Activated CD8-positive, alpha-beta T cell treated with anti-CD3 and anti-CD28 coated beads for 36 hours (primary cell): ENCODE data around the gene SLC9A2. TPM values are rescaled to one million over a fixed set of nuclear protein-coding genes. Genes with fewer than 3 reads are reported as not detected.

Experiments
- ATAC-seq: fragments of 200-7000 bp; cut with Tn5 transposase; one replicate; pipeline ENCODE4 v1.10.0; 2021; ENCODE audit warnings: mild to moderate bottlenecking, moderate library complexity
- CTCF ChIA-PET: fragments of 350-600 bp; sonication (Branson Sonifier 250); formaldehyde crosslinking; loops from one replicate; lab custom pipeline; 2021; ENCODE audit warnings: antibody characterized with exemption; lab: Charles Lee
- POLR2A ChIA-PET: fragments of 350-600 bp; sonication (Branson Sonifier 250); formaldehyde crosslinking; loops from one replicate; lab custom pipeline; 2021; ENCODE audit warnings: antibody characterized with exemption; lab: Charles Lee
- DNase-seq: peaks from one replicate; pipeline ENCODE4 v3.0.0-alpha.2; 2020
- H3K27ac Mint-ChIP-seq: one replicate; pipeline ENCODE4 v1.8.0; 2021; ENCODE audit warnings: mild to moderate bottlenecking, mixed read lengths
- H3K27me3 Mint-ChIP-seq: one replicate; pipeline ENCODE4 v1.8.0; 2021; ENCODE audit warnings: mixed read lengths
- H3K36me3 Mint-ChIP-seq: one replicate; pipeline ENCODE4 v1.8.0; 2021; ENCODE audit warnings: low read depth, mixed read lengths
- H3K4me1 Mint-ChIP-seq: one replicate; pipeline ENCODE4 v1.8.0; 2021; ENCODE audit warnings: low read depth, mixed read lengths
- H3K4me3 Mint-ChIP-seq: one replicate; pipeline ENCODE4 v1.8.0; 2021; ENCODE audit warnings: mild to moderate bottlenecking, moderate library complexity, mixed read lengths
- H3K9me3 Mint-ChIP-seq: one replicate; pipeline ENCODE4 v1.8.0; 2021; ENCODE audit warnings: mixed read lengths
- intact Hi-C: fragments of 100-400 bp; cut with micrococcal nuclease; formaldehyde crosslinking; loops from one replicate; pipeline ENCODE4 v1.10.0; 2022
- total RNA-seq, 2 experiments: library from RNA; stranded (reverse); gene quantifications; one replicate each; pipeline ENCODE4 v1.2.3, GENCODE V29; 2021
- TF ChIP-seq, protein P1 (sequence below): fragments of 200-600 bp; IDR thresholded peaks from one replicate; pipeline ENCODE4 v1.8.0; 2022; ENCODE audit warnings: antibody characterized with exemption, mild to moderate bottlenecking

Gene SLC9A2
- total RNA-seq, 2 experiments from 2014 or later: 0.05 to 0.18 TPM

DNA sequence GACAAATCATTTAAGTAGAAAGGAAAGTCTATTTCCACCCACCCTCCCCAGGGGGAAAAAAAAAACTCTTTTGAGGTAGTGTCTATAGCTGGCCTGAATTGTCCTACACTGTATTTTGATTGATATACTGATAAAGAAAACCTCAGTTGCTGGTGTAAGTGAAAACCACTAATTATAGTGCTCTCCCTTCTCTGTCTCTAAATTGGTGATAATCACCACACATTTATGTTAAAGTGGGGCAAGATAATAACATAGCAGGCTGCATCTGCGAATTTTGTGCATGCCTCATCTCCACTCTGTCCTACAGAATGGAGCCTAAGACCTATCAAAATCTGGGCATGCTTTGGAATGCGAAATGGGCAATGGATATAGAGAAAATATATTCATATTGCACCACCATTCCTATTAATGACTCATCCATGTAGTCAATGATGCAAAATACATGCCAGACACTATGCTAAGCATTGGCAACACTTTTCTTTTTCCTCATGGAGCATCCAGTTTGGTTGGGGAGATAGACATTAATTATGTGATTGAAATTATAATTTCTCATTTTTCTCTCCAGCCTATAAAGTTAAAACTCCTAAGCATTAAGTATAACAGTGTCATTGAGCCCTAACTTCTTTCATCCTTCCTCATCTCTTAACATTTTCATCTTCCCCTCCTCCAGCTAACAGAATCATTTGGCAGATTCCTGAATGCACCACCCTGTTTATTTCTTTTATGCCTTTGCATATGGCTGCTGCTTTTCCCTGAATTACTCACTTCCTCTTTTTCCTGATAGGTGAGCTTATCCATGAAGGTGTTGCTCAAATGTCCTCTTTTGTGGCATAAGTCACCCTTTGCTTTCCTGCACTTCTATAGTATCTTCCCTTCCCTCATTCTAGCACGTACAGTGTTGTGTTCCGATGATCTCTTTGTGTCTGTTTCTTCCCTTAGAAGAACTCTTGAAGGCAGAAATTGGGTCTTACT lies 58.2 kb downstream of the SLC9A2 start:
- ChIA-PET CTCF (no interaction called here), POLR2A (no interaction called here)
- intact Hi-C loops: no loop called here
- ATAC-seq (no peak), DNase-seq (no peak)
- Mint-ChIP-seq H3K27ac (no peak overlapping the region), H3K4me1 (no peaks in the 10 kb centered on the region), H3K9me3 (no peaks in the 10 kb centered on the region), H3K36me3 (no peaks in the 10 kb centered on the region), H3K27me3 (peaks cover 7% of the 10 kb centered on the region), H3K4me3 (no peak overlapping the region)
- TF ChIP-seq, protein P1, sequence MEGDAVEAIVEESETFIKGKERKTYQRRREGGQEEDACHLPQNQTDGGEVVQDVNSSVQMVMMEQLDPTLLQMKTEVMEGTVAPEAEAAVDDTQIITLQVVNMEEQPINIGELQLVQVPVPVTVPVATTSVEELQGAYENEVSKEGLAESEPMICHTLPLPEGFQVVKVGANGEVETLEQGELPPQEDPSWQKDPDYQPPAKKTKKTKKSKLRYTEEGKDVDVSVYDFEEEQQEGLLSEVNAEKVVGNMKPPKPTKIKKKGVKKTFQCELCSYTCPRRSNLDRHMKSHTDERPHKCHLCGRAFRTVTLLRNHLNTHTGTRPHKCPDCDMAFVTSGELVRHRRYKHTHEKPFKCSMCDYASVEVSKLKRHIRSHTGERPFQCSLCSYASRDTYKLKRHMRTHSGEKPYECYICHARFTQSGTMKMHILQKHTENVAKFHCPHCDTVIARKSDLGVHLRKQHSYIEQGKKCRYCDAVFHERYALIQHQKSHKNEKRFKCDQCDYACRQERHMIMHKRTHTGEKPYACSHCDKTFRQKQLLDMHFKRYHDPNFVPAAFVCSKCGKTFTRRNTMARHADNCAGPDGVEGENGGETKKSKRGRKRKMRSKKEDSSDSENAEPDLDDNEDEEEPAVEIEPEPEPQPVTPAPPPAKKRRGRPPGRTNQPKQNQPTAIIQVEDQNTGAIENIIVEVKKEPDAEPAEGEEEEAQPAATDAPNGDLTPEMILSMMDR: no peak

DNA sequence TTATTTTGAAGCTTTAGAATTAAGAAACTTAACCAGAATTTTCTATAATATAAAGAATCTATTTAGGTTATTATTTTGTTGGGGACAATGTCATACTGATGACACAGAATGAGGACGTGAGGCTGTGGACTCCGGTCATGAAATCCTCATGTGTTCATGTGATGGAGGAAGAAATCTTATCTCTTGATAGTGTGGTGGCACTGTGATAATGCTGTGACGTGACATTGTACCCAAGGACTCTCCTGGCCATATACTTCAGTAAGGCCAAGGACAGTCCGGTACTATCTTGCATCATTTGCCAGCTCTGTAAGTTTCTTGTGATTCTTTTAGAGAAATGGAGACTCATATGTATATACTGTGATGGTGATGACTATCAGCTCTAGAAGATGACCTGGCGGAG lies 59.1 kb downstream of the SLC9A2 start:
- Mint-ChIP-seq H3K4me1 (no peaks in the 10 kb centered on the region), H3K27me3 (peaks cover 6% of the 10 kb centered on the region), H3K27ac (no peak overlapping the region), H3K9me3 (no peaks in the 10 kb centered on the region), H3K4me3 (no peak overlapping the region), H3K36me3 (no peaks in the 10 kb centered on the region)
- ATAC-seq (no peak), DNase-seq (no peak)
- ChIA-PET CTCF (no interaction called here), POLR2A (no interaction called here)
- intact Hi-C loops: no loop called here
- TF ChIP-seq, protein P1: no peak

DNA sequence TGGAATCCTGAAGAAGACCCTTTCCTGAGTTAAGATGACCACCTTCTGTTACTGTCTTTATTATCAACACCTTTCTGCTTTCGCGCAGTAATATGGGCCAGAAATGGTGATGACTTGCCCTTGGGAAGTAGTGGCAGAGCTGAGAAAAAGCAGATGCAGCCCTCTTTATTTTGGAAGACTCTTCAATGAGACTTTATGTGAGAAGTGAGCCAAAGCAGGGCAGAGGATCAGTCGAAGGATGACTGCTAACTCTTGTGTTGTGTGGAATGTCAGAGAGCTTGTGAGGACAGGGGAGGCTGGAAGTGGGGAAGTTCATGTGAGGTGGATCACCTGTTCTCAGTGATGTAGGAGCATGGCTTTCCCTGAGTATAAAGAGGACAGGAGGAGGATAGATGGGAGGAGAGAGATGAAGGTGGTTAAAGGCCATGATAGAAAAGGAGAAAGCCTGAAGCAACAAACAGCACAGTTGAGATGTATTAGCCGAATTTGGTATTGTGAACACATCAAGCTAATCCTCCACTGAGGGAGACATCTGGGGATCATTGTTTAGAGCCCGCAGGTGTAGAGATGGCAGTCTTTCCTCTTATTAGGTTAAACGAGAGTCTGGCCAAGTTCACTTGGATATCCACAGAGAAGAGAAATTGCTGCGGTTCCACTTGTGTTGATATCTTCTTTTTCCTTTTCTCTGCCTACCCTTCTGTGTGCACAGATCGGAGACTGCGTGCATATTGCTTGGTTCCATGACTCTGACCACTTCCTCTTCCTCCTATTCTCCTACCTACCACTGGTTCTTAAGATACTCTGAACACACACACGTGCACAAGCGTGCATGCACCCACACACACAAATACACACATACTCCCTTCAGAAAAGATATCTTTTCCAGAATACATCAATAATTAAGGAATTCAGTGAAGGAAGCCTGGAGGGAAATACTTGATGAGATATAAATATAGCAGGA lies 67.4 kb downstream of the SLC9A2 start:
- Mint-ChIP-seq H3K36me3 (no peaks in the 10 kb centered on the region), H3K27ac (no peak overlapping the region), H3K9me3 (no peaks in the 10 kb centered on the region), H3K27me3 (peaks cover 2% of the 10 kb centered on the region), H3K4me1 (no peaks in the 10 kb centered on the region), H3K4me3 (no peak overlapping the region)
- peak; percentile 31 for DNase-seq
- ChIA-PET POLR2A (no interaction called here), CTCF (interaction anchor here (1.3 kb wide), 1 partner anchor 71 kb away, joined by 3 read pairs; no protein-coding TSS in a partner anchor)
- ATAC-seq: peak; percentile 80
- intact Hi-C loops: no loop called here
- TF ChIP-seq, protein P1: no peak

DNA sequence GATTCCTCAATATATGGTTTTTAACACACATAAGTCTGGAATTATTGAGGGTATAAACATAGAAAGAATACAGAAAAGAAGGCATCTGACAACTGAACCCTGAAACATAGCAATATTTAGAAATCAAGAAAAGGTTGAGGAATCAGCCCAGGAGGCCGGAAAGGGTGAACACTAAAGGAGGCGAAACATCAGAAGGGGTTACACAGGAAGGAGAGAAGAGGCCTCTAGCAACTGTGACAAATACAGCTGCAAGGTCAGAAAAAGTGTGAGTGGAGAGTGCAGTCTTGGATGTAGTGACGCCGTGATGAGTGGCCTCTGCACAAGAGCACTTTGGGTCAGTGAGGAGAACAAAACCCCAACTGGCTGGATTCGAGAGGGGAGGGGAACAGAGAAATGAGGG lies 70.7 kb downstream of the SLC9A2 start:
- POLR2A ChIA-PET: no interaction called here
- Mint-ChIP-seq H3K27ac (no peak overlapping the region), H3K4me1 (no peaks in the 10 kb centered on the region), H3K9me3 (no peaks in the 10 kb centered on the region), H3K36me3 (no peaks in the 10 kb centered on the region), H3K4me3 (no peak overlapping the region), H3K27me3 (peaks cover 1% of the 10 kb centered on the region)
- no peak for ATAC-seq
- DNase-seq: no peak
- CTCF ChIA-PET: no interaction called here
- TF ChIP-seq, protein P1: no peak
- intact Hi-C loops: no loop called here
